GM19193 (cell line): ENCODE measurements around the gene TBC1D13.
A peak's percentile ranks its signal among the peaks of the same experiment; 100 is the strongest.

Experiments used
- POLR2A ChIP-seq: IDR thresholded peaks from 4 replicates; pipeline ENCODE4 v1.6.1; 2011; ENCODE audit not compliant: insufficient read depth, insufficient read length; ENCODE audit errors: extremely low read depth

TBC1D13 gene

DNA sequence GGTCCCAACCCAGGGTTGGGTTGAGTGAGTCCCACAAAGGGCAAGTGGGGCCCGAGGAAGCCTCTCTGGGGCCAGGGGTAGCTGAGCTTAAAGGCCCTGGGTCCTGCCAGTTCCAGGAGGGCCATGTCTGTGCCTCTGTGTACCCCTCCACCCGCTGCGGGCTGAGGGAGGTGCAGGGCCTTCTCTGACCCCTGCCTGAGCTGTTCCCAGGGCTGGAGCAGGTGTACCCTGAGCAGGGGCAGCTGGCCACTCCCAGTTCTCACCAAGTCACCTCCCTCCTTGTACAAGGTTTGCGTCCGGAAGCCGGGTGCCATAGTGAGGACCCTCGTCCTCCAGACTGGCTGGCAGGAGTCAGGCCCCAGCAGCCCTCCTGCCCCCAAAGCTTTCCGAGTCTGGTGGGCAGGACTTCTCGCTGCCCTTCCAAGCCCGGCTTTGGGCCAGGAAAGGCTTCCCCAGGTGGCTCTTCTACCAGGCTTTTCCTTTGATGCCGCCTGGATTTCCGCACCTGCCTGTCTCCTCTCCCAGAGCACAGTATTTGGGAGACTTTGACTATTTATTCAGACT is 22.1 kb downstream of the TBC1D13 start:
- no peak for TF ChIP-seq POLR2A

DNA sequence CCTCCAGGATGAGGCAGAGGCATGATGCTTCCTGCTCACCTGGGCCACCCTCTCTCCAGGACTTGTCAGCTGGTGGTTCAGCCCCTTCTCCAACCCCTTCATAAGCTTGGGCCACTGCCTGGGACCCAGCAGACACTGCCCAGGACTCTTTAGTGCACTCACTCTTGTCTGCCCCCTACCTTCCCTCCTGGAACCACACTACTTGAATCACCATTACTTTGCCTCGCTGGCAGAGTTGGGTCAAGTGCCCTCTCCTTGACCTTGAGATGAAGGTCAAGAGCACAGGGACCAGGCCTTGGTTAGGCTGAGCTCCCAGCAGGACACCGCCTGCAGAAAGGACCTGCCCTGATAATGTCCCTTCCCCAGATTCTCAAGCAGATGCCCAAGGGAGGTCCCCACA is 22.8 kb downstream of the TBC1D13 start:
- no peak for TF ChIP-seq POLR2A

DNA sequence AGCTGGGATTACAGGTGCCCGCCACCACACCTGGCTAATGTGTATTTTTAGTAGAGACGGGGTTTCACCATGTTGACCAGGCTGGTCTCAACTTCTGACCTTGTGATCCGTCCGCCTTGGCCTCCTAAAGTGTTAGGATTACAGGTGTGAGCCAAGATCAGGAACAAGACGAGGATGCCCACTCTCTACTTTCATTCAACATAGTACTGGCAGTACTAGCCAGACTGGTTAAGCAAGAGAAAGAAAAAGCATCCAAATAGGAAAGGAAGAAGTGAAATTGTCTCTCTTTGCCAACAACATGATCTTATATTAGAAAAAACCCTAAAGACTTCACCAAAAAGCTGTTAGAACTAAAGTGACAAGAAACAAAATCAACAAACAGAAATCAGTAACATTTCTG is 23.8 kb downstream of the TBC1D13 start:
- TF ChIP-seq POLR2A: no peak

DNA sequence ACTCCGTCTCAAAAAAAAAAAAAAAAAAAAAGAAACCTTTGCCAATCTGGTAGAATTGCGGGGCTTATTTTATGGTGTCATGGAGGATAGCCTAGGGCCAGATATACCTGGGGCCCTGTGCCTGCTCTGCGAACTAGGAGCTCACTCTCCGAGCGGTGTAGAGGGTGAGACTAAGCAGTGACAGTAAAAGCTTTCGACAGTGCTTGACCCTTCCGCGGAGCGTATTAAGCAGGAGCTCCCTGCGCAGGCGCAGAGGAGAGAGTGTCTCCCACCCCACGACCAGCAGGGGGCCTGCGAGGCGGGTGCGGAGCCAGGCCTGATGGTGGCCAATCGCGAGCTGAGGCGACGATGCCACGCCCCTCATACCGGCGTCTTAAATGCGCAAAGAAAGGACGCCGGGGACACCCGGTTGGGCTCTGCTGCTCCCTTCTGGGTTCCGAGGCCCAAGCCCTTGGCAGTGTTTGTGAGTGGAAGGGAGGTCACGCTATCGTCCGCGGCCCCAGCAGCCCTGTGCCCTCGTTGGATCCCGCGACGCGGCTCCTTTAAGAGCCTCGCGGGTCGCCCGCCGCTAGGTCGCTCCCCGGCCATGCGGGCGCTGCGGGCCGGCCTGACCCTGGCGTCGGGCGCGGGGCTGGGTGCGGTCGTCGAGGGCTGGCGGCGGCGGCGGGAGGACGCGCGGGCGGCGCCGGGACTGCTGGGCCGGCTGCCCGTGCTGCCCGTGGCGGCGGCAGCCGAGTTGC is 31.2 kb downstream of the TBC1D13 start, which contains the start of gene ENDOG:
TSS of gene ENDOG (plus strand) at position 402 of the 740 bp plus-strand sequence. CDS start at position 587, 185 bp downstream.
- peak; percentile 84 for TF ChIP-seq POLR2A

DNA sequence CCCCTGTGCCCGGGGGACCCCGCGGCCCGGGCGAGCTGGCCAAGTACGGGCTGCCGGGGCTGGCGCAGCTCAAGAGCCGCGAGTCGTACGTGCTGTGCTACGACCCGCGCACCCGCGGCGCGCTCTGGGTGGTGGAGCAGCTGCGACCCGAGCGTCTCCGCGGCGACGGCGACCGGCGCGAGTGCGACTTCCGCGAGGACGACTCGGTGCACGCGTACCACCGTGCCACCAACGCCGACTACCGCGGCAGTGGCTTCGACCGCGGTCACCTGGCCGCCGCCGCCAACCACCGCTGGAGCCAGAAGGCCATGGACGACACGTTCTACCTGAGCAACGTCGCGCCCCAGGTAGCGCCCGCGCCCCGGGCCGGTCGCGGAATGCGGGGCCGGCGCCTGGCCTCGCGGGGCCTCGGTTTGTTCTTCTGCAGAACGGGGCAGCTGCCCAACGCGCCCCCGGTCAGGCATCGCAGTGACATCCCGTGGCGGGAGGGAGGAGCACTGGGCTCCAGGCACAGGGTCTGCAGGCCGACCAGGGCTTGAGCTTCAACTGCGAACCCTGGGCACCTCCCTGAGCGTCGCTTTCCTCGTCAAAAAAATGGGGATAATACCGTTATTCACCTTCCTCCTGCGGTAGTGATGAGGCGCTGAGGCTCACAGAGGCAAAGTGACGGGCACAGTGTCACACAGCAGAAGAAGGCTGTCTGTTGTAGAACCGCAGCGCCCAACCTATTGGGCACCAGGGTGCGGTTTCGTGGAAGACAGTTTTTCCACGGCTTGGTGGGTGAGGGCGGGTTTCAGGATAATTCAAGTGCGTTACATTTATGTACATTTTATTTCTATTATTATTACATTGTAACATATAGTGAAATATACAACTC is 32.0 kb downstream of the TBC1D13 start:
- no peak for TF ChIP-seq POLR2A

DNA sequence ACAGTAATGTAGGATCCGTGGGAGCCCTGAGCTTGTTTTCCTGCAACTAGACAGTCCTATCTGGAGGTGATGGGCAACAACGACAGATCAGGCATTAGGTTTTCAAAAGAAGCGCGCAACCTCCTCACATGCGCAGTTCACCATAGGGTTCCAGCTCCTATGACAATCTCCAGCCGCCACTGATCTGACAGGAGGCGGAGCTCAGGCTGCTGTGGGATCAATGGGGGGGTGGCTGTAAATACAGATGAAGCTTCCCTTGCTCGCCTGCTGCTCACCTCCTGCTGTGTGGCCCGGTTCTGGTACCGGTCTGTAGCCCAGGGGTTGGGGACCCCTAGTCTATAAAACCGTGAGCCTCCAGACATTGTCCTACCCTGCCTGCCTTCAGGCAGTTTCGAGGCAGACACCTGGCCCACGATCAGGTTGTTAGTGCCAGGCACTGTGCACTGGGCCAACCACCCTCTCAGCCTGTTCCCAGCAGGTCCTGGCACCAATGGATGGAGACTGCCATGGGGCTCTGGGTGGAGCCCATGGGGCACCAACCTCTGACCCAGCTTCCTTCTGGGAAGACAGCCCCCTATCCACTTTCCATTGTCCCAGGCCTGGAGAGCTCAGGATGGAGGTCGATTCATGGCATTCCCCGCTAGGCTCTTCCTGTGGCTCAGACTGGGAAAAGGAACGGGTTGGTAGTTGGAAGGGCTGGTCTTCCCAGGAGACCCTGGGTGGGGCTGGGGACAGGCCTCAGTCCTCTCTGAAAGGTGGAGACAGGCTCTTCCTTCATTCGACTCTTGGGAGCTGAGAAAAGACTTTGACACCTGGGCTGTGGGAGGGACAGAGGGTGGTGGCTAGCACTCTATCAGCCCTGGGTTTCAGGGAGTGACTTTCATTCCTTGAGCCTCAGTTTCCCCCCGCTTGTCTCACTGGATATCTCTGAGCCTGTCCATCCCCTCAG is 32.9 kb downstream of the TBC1D13 start:
- TF ChIP-seq POLR2A: no peak

DNA sequence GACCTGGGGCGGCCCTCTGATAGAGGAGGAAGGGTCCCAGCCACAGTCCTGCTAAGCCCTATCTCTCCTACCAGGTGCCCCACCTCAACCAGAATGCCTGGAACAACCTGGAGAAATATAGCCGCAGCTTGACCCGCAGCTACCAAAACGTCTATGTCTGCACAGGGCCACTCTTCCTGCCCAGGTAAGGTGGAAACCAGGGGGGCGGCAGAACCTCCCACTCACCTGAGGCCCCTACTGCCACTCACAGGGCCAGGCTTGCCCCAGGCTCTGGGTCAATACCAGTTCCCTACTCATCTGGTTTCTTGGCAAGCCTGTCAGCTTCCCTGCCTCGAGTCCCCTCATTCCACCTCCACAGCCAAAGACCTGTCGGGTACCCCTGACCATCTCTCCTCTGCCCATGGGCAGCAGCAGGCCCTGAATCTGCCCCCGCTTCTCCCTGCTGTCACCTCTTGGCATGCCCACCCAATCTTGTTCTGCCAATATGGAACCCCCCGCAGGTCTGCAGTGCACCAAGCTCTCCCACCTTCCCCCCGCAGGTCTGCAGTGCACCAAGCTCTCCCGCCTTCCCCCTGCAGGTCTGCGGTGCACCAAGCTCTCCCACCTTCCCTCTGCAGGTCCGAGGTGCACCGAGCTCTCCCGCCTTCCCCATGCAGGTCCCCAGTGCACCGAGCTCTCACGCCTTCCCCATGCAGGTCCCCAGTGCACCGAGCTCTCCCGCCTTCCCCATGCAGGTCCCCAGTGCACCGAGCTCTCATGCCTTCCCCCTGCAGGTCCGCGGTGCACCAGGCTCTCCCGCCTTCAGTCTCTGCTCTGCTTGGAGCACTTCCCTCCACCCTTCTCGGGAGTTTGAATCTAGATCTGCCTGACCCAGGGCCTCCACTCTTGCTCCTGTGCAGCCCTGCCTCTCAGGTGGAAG is 33.9 kb downstream of the TBC1D13 start:
- TF ChIP-seq POLR2A: no peak

DNA sequence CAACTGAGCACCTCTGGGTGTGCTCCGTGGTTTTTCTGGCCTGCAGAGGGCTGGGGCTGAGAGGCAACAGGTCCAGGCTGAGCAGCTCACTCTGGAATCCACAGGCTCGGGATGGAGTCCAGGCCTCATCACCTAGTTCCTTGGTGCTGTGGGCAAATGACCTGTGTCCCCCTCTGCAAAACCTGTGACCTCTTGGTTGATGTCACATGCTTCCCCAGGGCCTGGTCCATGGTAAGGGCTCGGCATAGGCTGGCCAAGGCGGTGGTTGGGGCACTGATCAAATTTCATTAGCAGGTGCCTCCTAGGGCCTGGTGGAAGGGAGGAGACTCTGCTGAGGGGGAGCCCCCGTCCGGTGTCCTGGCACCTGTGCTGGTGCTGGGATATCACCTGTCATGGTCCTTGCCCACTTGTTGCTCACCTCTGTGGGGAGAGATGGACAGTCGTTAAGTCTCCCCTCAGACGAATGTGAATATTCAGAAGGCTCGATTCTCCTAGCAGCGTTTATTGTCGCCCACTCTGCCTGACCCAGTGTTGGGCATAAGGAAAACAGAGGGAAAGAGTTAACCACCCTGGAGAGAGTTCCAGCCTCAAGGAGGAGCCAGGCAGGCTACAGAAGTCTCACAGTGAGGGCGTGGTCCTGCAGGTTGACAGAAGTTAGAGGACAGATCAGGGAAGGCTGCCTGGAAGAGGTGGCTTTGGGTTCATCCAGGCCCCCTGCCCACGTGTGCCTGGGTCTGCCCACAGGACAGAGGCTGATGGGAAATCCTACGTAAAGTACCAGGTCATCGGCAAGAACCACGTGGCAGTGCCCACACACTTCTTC is 34.7 kb downstream of the TBC1D13 start:
- no peak for TF ChIP-seq POLR2A

DNA sequence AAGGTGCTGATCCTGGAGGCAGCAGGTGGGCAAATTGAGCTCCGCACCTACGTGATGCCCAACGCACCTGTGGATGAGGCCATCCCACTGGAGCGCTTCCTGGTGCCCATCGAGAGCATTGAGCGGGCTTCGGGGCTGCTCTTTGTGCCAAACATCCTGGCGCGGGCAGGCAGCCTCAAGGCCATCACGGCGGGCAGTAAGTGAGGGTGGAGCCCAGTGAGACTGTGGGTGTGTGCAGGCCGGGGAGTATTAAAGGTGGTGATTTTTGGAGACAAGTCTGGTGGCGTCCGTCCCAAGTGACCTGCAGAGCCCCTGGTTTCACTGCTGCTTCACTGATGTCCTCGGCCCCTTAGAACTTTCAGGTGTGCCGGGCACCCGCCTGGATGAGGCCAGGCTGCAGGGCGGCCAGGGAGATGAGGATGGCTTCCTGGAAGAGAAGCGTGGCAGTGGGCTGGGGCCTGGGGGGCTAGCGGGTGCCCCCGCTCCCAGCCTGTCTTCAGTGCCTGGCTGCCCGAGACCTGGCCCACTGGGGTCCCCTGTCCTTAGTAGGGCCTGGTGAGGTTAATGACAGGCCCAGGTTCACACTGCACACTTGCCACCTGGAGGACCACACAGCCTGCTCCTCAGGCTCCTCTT is 35.5 kb downstream of the TBC1D13 start:
- TF ChIP-seq POLR2A: no peak

DNA sequence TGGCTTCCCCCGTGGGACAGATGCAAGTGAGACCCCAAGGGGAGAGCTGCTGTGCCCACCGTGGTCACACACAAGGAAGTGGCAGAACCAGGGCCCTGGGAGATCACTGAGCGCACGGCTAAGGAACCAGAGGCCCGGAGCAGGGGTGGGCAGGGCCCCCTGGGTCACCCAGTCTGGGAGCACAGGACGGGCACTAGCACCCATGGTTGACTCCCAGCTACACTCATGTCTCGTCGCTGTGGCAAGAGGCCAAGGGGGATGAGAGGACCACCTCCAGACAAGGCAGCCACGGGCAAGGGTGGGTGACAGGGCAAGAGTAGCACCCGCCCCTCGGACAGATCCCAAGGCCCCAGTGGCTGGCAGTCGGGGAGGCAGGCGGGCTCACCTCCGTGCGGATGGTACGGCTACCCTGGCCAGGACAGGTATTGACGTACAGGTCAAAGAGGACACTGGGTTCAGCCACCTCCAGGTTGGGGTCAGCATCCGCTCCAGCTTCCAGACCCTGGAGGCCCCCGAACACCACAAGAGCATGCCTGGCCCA is 36.4 kb downstream of the TBC1D13 start:
- no peak for TF ChIP-seq POLR2A

DNA sequence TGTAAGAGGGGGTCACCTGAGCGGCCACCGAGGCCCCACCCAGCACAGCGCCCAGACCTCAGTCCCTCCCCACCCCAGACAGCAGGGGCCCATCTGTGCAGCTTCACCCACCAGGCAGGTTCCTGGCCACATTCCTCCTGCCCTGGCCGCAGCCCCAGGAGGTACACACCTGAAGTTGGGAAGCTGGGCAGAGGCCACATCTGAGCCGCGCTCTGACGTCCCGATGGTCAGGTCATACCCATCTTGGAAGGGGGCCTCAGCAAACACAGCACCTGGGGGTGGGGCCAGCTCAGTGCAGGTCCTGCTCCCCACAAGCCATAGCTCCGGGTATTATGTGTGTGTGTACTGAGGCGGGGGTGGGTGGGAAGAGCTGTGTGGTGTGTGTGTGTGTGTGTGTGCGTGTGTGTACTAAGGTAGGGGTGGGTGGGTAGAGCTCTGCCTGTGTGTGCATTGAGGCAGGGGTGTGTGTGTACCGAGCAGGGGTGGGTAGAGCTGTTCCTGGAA is 36.9 kb downstream of the TBC1D13 start:
- no peak for TF ChIP-seq POLR2A

DNA sequence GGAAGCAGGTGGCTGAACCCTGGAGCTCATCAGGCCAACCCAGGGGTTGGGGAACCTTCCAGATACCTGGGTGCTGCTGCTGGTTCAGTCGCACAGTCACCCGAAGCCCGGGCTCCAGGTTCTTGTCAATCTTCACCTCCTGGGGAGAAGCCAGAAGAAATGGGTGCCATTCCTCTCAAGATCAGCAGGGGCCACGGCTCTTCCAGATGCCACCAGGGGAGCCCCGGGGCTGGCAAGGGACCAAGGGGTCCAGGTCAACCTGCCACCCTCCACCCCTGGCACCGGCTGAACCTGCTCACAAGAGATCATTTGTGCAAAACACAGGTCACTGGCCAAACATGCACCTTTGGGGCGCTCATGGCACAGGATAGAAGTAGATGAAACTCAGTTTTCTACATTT is 37.9 kb downstream of the TBC1D13 start:
- TF ChIP-seq POLR2A: no peak
